HG03175 (cell line): ENCODE data around the gene TMEM54.

Experiments used
- ATAC-seq: cut with Tn5 transposase; IDR thresholded peaks from one replicate; pipeline ENCODE4 v1.9.1; 2021; ENCODE audit warnings: mild to moderate bottlenecking, moderate library complexity; ENCODE audit not compliant: unreplicated experiment

Gene TMEM54

DNA sequence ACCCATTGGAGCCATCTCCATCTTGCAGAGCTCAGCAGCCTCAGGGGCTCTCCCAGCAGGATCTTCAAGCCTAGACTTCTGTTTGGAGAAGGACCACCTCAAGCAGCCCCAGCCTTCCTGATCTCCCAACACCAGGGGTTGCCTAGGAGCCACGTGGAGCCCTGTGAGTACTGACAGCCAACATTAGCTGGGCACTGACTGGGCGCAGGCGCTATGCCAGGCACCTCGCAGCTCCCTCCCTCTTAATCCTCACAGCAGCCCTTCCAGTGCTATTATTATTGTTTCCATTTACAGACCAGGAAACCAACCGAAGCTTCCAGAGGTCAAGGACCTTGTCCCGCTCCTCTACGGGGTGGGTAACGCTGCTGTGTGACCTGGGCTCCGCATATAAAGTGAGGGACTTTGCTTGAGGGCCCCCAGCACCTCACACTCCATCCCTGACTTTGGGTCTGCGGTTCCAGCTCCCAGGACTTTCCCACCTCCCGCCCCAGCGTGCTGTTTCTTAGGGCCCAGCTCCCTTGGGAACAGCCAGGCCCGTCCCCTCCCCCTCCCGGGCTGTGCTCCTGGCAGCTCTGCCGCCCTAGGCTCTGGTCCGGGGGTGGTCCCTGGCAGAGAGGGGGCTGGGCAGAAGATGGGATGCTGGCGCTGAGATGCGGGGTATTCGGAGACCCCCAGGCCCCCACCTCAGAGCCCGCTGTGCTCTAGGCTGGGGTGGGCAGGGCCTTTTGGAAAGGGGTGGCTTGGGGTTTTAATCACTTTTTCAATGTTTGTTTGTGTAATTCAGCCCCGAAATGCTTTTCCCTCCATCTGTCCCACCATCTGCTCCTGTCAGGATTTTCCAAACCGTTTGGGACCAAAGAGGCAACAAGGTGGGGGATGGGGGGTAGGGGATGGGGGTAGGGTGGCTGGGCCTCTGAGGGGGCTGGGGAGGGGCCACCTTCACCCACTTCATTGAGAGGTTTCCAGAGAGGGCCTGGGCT, 19.0 kb downstream of the TMEM54 start:
- no peak for ATAC-seq

DNA sequence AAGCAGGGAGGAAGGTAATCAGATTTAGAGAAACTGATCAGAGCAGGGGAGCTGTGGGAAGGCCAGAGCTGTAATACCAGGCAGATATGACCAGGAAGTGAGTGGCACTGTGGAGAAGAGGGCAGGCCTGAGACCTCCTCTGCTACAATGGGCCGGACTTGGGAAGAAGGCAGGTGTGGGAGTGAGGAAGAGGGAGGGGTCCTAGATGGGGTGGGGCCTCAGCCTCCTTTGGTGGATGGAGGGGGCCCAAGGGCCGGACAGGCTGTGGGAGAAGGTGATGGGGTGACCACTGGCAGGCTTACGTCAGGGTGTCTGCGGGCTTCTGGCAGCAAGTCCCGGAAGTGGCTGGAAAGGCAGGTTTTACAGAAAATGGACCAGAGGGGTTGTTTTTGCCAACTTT, 19.9 kb downstream of the TMEM54 start:
- no peak for ATAC-seq

DNA sequence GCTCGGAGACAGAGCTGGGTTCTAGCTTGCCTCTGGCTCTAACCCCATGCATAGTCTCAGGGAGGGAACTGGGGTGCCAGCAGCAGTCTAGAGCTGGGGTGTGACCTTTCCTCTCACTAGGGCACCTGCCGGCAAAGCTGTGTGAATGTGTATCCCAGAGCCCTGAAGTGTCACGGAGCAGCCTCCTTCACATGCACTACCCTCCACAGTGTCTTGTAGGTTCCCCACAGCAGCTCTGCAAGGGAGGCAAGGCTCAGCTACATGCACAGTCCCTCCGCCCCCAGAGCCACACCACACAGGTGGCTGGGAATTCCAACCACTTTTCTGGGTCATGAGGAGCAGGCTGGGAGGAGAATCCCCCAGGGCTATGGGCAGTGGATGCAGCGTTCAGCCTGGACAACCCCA, 22.6 kb downstream of the TMEM54 start:
- no peak for ATAC-seq

DNA sequence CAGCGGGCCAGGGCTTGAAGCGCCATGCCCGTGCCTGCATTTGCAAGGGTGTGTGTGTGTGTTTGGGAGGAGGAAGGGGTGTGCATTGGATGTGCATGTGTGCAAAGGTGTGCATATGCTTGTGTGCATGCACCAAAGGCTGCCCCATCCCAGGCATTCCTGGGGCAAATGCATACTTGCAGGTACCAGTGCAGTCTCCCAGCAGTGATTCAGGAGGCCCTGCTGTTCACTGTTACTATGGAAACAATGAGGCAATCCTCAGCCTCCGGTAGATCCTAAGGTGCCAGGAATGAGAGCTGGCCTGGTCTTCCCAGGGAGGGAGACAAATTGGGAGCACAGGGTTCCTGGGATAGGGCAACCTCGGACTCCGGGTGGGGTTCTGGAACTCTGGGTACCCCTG, 23.0 kb downstream of the TMEM54 start:
- no peak for ATAC-seq

DNA sequence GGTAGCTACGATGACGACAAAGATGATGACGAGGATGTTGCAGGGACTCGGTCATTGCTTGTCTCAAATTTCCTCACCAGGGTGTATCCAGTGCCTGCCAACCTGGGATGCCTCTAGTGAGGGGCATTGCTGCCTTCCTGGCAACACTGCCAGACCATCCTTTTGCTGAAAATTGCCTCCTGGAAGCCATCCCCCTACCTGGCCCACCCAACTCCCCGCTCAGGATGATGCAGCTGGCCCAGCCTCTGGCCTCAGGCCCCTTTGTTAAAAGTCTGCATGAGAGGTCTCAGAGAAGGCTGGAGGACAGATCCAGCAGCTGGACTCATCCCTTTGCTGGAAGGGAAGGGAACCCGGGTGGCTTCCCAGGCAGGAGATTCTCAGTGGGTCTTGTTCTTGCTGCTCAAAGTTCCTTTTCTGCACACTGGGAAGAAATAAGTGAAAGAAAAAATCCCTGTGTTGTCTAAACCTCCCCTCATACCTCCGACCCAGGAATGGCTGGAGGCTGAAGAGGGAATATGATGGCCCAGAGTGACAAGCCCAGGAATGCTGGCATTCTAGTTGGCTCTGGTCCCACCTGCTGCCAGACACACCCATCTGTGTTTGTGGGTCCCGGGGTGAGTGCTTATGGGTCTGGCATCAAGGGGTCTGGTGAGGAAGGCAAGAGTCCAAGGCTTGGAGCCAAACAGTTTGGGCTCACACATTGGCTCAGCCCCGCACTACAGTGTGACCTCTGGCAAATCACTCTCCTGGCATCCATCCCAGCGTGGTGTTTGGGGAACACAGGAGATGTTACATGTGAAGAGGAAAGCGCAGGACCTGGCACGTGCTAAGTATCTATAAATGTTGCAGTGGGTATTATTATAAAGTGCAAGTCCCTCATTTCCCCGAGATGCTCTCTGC, 23.7 kb downstream of the TMEM54 start:
- no peak for ATAC-seq

DNA sequence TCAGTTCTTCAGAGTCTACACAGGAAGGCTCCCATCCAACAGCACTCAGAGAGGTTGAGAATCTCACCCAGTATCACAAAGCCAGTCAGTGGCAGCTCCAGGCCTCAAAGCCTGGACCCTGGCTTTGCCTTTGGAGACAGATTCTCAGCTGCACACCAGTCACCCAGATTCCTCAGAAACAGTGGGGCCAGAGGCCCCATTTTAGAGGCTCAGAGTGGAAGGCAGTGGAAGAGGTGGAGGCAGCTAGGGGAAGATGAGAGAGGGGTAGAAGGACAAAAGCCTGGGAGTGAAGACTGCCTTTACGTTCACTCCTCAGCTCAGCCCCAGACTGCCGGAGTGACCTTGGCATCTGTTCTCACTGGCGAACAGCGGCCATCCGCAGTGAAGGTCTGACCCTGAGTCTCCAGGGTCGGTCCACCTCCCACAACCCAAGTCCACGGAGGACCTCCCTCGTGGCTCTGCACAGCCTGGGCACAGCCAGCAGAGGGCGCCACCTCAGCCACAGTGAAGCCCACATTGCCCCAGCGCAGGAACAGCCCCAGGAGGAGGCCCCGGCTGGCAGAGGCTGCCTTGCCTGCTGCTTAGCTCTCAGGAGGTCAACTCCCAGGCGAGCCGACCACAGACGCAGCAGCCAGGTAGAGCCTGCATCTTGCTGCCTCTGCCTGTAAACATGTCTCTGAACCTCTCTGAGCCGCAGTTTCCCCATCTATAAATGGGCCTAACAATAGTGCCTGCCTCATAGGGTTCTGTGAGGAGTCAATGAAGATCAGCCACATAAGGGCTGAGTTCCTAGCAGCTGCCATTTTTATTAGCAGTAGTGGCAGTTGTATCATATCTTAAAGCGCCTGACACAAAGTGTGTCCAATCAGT, 24.6 kb downstream of the TMEM54 start:
- ATAC-seq: no peak

DNA sequence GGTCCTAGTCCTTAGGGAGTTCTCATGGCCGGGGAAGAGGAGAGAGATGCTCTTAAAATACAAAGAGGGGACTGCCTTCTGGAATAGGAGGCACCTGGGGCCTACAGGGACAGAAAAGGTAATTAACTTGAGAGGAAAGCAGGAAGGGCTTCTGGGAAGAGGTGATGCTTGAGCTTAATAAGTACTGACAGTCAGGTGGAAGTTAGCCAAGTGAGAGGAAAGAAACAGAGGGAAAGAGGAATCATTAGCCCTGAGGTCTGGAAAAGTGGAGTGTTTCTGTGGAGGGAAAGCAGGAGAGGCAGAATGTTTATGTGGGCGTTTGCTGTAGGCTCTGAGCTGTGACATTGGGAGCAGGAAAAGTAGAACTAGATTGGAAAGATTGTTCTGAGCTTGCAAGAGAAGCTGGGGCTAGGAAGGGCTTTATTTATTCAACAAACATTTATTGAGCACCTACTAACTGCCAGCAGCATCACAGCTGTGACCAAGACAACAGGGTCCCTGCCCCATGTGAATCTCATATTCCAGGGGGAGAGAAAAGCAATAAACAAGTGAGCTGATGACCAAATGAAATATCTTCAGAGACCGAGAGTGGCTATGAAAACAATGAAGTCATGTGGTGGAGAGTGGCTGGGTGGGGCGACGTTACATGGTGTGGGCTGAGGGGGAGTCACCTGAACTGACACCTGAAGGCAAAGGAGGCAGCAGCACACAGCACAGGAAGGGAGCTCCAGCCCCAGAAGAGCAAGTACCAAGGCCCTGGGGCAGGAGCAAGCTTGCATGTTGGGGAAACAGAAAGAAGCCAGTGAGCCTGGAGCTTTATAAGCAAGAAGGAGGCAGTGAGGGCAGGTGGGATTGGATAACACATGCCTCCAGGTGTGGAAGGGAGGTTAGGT, 26.1 kb downstream of the TMEM54 start:
- ATAC-seq: no peak

DNA sequence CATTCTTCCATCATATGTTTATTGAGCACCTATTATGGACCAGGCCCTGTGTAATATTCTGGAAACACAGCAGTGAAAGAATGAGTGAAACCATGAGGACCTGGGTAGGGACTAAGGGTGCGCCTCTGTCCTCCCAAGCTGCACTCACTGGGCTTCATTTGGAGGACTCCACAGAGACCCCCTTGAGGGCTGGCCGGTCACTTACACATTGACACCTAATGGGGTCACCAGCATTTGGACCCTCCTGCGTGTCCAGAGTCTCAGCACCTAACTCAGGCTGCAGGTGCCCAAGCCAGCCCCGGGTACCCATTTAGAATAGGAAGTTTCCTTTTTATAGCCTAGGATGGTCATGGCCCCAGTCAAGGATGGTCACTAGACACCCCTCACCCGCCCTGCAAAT, 27.7 kb downstream of the TMEM54 start:
- no peak for ATAC-seq

DNA sequence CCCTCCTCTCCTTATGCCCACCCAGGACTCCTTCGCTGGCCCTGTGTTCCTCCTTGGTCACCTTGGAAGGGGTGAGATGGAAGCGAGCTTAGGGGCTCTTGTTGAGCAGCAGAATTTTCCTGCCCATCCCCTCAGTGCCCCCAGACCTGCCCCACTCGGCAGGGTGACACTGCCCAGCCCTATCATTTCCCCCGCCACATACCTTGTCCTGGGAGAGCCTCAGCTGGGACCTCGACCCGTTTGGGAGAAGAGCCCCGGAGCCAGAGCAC, 29.1 kb downstream of the TMEM54 start:
- no peak for ATAC-seq

DNA sequence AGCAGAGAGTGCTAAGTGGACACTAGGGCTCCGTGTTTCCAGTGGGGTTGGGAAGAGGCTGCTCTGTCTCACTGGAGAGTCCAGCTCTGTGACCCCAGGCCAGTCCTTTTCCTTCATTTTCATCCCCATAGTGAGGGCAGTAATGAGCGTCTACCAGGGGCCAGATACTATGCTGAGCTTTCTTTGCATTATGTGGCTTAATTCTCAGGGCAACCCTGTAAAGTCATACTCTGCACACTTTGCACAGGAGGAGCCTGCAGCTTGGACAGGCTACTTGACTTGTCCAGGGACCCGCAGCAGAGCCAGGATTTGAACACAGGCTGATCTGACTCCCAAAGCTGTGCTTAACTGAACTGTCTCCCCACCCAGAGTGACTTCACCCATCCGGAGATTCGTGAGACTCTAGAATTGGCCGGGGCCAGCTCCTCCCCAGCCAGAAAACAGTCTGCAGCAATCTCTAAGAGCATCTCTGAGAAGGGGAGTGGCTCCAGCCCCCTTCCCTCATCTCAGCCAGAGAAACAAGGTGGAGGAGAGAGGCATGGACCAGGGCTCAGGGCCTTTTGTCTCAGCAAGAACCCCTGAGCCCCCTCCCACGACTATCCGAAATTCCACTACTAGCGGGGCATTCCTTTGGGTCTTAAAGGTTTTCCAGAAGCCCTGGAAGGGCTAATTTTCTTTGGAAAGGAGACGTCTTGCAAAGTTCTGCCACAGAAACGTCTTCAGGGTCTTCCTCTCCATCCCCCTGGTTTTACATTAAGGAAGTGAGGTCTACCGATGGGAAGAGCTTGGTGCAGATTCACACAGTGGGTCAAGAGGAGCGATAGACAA, 29.6 kb downstream of the TMEM54 start:
- no peak for ATAC-seq

DNA sequence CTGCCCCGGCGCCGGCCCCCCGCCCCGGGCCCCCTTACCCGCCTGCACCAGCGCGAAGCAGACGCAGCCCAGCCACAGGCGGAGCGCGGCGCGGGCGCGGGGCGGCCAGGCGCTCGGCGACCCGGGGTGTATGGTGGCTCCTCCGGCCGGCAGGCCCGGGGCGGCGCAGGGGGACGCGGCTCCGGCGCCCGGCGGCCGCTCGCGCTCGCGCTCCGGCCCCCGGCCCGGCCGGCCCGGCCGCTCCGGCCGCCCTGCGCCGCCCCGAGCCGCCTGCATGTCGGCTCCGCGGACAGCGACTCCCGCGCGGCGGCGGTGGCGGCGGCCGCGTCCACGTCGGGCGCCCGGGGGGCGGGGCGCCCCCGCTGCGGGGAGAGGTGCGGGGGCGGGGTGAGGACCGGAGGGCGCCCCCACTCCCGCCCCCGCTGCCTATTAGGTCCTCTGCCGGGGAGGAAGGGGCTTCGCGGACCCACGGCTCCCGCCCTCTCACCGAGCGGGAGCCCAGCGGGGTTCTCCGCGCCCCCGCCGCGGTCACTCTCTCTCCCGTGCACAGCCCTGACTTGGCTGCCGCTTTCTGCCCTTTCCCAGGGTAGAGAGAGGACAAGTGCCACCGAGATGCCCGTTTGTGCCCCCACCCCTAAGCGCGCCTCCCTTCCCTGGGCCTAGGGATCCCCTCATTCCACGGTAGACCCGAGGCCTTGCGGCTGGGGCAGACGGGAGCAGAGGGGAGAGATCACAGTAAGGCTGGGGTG, 30.4 kb downstream of the TMEM54 start, which contains the start of gene FNDC5:
FNDC5 (minus strand) TSS at position 298 of the 749 bp plus-strand sequence.
- ATAC-seq: no peak

DNA sequence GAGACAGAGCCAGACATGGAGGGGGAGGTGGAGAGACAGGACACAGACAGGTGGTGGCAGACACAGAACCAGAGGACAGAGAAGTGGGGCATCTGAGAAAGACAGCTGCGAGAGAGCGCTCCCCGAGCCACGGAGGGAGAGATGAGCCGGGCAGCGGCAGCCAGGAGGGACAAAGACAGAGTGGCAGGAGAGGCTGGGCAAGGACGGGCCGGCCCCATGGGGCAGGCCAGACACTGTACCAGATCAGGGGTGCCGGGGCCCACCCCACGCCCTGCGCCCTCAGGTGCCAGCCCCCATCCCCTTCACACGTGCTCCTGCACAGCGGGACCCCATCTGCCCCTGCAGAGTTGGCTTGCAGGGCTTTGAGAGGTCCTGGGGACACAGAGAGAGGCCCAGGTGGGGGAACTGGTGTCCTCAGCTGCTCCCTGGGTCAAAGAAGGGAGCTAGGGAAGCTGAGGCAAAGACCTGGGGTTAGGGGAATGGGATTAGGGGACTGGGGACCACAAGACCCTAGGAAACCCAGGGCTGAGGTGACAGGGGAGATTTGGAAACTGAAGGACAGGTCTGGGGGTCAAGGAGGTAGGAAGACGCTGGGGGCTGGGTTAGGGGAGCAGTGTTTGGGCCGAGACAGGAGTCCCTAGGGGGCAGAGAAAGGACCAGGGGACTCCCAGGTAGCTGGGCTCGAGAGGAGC, 31.1 kb downstream of the TMEM54 start:
- no peak for ATAC-seq

DNA sequence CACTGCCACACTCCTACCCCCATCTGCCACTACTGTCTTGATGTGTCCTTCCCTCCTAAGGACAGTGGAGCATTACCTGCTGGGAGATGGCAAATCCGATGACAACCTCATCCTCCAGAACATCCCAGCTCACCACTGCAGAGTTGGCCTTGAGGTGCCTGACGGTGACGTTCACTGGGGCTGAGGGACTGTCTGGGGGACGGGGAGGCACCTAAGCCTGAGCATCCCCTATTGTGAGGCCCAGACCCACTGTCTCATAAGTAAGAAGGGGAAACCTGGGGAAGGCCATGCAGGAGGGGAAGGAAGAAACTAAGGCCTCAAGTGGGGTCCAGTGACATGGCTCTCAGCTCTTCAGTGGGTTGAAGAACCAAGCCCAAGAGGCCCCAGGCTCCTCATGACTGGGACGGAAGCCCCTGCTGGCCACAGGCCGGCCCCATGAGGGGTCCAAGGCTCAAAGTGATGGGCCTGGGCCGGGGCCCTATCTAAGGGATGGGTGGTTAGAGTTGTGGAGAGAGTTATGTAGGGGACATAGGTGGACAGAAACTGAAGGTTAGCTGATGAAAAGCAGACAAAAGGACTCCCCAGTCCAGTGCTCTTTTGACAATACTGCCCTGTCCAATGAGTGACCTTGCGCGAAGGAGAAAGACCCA, 32.3 kb downstream of the TMEM54 start:
- ATAC-seq: no peak

DNA sequence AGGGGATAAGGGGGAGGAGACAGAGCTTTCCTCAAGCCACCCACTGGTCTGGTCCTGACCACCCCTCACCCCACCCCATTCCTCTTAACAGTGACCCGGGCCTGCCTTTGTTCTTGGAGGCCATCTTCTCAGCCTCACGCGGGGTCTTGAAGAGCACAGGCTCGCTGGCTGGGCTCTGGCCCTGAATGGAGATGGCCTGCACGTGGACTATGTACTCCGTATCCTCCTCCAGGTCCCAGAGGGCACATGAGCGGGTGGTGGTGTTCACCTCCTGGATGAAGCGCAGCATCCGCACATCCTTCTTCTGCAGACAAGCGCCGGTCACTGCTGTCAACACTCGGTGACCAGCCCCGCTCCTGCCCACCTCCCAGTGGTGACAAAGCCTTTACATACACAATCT, 33.1 kb downstream of the TMEM54 start:
- no peak for ATAC-seq

DNA sequence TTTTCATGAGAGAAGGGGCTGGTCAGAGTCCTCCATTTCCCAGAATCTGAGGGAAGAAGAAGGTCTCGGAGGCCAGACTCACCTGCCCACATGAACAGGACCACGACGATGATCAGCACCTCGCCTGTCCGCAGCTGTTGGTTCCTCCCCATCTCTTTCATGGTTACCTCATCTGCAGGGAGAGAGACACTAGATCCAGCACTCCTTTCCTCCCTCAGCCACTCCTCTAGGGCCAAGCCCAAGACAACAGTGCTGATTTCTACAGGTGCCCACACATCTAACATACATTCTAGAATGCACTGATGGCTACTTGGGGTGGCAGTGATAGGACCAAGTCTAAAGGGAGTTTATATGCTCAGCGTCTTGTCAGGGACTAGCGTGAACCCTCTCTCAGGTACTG, 33.5 kb downstream of the TMEM54 start:
- ATAC-seq: no peak

DNA sequence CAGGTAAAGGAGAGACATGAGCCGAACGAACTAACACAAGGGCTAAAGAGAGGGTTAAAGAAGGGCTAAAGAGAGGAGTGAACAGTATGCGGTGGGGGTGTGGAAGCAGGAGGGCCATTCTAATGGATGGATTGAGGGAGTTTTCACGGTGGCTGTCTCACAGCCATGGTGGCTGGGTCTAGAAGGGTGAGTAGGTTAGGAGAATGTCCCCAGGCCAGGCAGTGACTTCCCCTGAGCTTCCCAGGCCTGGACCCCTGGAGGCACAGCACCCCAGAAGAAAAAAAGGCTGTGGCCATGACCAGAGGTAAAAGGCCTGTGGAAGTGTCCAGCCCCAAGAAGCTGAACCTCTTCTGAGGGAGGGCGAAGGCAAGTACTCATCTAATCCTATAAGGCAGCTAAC, 34.0 kb downstream of the TMEM54 start:
- ATAC-seq: no peak

DNA sequence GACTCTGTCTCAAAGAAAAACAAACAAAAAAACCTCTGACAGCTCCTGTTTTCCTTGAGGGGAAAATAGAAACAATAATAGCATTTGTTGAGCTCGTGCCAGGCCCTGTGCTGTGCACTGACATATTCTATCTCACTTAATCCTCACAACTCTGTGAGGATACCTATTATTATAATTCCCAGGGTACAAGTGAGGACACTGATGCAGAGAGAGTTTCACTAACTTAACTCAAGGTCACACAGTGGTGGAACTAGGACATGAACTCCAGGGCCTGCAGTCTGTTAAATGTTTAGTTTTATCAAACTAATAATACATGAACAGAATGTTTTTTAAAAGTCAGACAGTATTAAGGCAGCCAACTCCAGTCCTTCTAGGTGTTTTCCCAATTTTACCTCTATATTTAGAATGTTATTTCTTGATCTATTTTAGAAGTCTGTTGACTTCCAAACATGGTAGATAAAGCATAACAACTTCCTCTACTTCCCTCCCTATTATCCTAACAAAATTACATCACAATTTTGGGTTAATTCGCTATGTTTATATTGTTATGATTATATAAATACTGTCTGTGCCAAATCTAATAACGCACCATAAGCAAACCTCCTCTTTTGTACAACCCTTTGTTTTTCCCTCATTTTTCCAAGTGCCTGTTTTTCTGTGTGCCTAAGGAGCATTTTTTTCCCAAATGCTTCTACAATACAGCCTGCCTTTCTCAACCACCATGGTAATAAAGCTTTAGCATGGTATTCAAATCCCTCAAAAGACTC, 35.4 kb downstream of the TMEM54 start:
- ATAC-seq: no peak
